ENCODE data around the gene ATG16L2. TPM values are rescaled to one million over a fixed set of nuclear protein-coding genes. Genes with fewer than 3 reads are reported as not detected.

The ATG16L2 gene
- total RNA-seq, 6 donors from 2014 or later, result 39.5 to 354 (median 86.4) TPM

GRCh38 chr11:72832301-72833082 lies 18.3 kb downstream of the ATG16L2 start:
- Histone ChIP-seq H3K4me1 (peaks cover 47 to 61% (median 55%) of the 10 kb centered on the region in 4 donors), H3K9me3 (no peaks in the 10 kb centered on the region), H3K4me3 (no peak overlapping the region), H3K36me3 (peaks cover 0 to 23% (median 9%) of the 10 kb centered on the region in 4 donors), H3K27ac (peak overlapping the region in 3 of 4 donors; percentile 72 to 84 (median 83)), H3K27me3 (no peaks in the 10 kb centered on the region)
- 48 to 60% methylated on average over 5 to 9 of the region's 9 CpGs for WGBS, 2 donors
- DNase-seq (no peak), ATAC-seq (ENCODE audit: low FRiP score in 2 of 2) (no peak)
- no peak for TF ChIP-seq POLR2AphosphoS5 (IDR thresholded peaks at IDR 0.05)
- no peak for TF ChIP-seq EP300 (IDR thresholded peaks at IDR 0.05)

GRCh38 chr11:72833083-72833733 lies 19.0 kb downstream of the ATG16L2 start:
- ATAC-seq (ENCODE audit: low FRiP score in 2 of 2) (no peak), DNase-seq (no peak)
- Histone ChIP-seq H3K27ac (peak overlapping the region; percentile 72 to 84 (median 78)), H3K4me1 (peaks cover 42 to 59% (median 48%) of the 10 kb centered on the region in 4 donors), H3K36me3 (peaks cover 0 to 31% (median 12%) of the 10 kb centered on the region in 4 donors), H3K9me3 (no peaks in the 10 kb centered on the region), H3K27me3 (no peaks in the 10 kb centered on the region), H3K4me3 (no peak overlapping the region)
- 93 to 97% methylated on average over 5 of the region's 5 CpGs for WGBS, 2 donors
- TF ChIP-seq POLR2A (IDR thresholded peaks at IDR 0.05), result no peak
- no peak for TF ChIP-seq CTCF (IDR thresholded peaks at IDR 0.05)
- TF ChIP-seq POLR2AphosphoS5 (IDR thresholded peaks at IDR 0.05), result no peak
- TF ChIP-seq EP300 (IDR thresholded peaks at IDR 0.05), result no peak

- Histone ChIP-seq H3K4me3 (no peak overlapping the region), H3K36me3 (peaks cover 0 to 33% (median 14%) of the 10 kb centered on the region in 4 donors), H3K27me3 (no peaks in the 10 kb centered on the region), H3K27ac (peak overlapping the region; percentile 73 to 84 (median 83)), H3K4me1 (peaks cover 37 to 53% (median 46%) of the 10 kb centered on the region in 4 donors), H3K9me3 (no peaks in the 10 kb centered on the region)
- peak in 1 of 2 donors; percentile 55 for ATAC-seq (ENCODE audit: low FRiP score in 2 of 2)
- WGBS, 2 donors, result 65 to 68% methylated on average over 8 of the region's 8 CpGs
- DNase-seq, result no peak
- TF ChIP-seq POLR2AphosphoS5 (IDR thresholded peaks at IDR 0.05) (no peak), POLR2A (IDR thresholded peaks at IDR 0.05) (no peak)
These were observed 19.7 kb downstream of the ATG16L2 start for GRCh38 chr11:72833811-72834493.

- H3K27me3 ChIP-seq, result no peaks in the 10 kb centered on the region
- no peak for TF ChIP-seq CTCF (IDR thresholded peaks at IDR 0.05)
- TF ChIP-seq POLR2AphosphoS5 (IDR thresholded peaks at IDR 0.05), result peak; percentile 28 to 36
- H3K27ac ChIP-seq, result peak overlapping the region; percentile 73 to 84 (median 83)
- H3K4me1 ChIP-seq, result peaks cover 37 to 53% (median 46%) of the 10 kb centered on the region in 4 donors
- H3K9me3 ChIP-seq, result no peaks in the 10 kb centered on the region
- DNase-seq (no peak), ATAC-seq (ENCODE audit: low FRiP score in 2 of 2) (peak in 1 of 2 donors; percentile 16)
- peaks cover 0 to 31% (median 17%) of the 10 kb centered on the region in 4 donors for H3K36me3 ChIP-seq
- WGBS, 2 donors, result 47 to 69% methylated on average over 5 of the region's 5 CpGs
- H3K4me3 ChIP-seq, result no peak overlapping the region
These were observed 20.7 kb downstream of the ATG16L2 start for GRCh38 chr11:72834905-72835304.

- WGBS, 2 donors, result 37 to 57% methylated on average over 4 of the region's 4 CpGs
- H3K27ac ChIP-seq, result peak overlapping the region; percentile 73 to 84 (median 83)
- no peak for TF ChIP-seq POLR2A (IDR thresholded peaks at IDR 0.05)
- peak; percentile 59 to 71 for TF ChIP-seq POLR2AphosphoS5 (IDR thresholded peaks at IDR 0.05)
- TF ChIP-seq EP300 (IDR thresholded peaks at IDR 0.05), result peak in 2 of 4 donors; percentile 37 to 46
- no peak for TF ChIP-seq CTCF (IDR thresholded peaks at IDR 0.05)
- peaks cover 37 to 53% (median 45%) of the 10 kb centered on the region in 4 donors for H3K4me1 ChIP-seq
- no peaks in the 10 kb centered on the region for H3K9me3 ChIP-seq
- ATAC-seq (ENCODE audit: low FRiP score in 2 of 2), result no peak
- no peaks in the 10 kb centered on the region for H3K27me3 ChIP-seq
- no peak overlapping the region for H3K4me3 ChIP-seq
- peaks cover 0 to 37% (median 26%) of the 10 kb centered on the region in 4 donors for H3K36me3 ChIP-seq
- DNase-seq, result no peak
These were observed 21.9 kb downstream of the ATG16L2 start for GRCh38 chr11:72836111-72836510.

Data from upper lobe of left lung (tissue), 6 donors.